NCI-H82 treated with DMSO at 0.1 percent for 48 hours (cell line): ENCODE data around the gene DTNB.

Experiments
- DNase-seq: peaks from one replicate; lab custom pipeline; 2025; ENCODE audit not compliant: unreplicated experiment; lab: John Stamatoyannopoulos, UW

Gene DTNB

GRCh38 chr2:25355270-25355669, 318.1 kb downstream of the DTNB start:
- DNase-seq, result no peak

GRCh38 chr2:25354116-25354515, 319.3 kb downstream of the DTNB start:
- DNase-seq, result peak; percentile 24

- no peak for DNase-seq
Observed at GRCh38 chr2:25349397-25349796, 324.0 kb downstream of the DTNB start.

DNA sequence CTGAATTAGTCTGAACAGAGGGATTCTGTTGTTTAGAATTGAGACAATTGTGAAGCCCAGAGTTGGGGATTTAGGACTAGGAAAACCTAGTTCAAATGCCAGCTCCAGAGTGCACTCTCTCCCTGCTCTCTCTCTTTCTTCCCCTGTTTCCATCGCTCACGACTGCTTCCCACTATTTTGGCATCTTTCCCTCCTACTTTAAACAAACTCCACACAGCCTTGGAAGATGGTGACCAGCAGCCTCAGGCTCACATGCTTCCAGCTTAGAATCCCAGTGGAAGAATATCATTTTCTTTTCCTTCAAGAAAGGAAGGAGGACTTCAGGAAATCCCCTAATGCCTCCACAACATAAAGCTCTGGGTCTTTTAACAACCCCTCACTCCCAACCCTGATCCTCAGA, 325.5 kb downstream of the DTNB start:
- DNase-seq, result no peak

DNA sequence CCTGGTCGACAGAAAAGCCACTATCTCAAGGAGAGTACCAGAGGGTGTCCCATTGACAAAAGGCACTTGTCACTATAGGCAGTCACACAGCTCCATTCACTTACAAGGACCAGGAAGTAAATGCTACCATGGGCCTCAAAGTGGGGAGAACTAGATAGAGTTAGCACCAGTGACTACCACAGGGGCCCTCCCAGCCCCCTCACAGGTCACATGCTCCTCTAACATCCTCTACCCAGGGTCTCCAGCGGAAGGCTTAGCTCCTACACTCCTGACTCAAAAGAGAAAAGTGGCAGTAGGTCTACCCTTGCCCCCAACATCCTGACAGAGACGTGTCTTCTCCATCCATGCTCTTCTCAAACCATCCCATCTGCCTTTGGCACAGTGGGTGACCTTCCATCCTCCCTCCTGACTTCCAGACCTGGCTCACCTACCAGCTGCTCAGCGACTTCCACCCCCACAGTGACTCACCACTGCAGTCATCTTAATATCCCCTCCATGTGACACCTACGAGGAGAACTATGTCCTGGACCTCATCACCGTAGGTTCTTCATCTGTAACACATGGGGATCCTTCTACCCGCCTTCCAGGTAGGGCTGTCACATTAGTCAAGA, 326.1 kb downstream of the DTNB start:
- no peak for DNase-seq

DNA sequence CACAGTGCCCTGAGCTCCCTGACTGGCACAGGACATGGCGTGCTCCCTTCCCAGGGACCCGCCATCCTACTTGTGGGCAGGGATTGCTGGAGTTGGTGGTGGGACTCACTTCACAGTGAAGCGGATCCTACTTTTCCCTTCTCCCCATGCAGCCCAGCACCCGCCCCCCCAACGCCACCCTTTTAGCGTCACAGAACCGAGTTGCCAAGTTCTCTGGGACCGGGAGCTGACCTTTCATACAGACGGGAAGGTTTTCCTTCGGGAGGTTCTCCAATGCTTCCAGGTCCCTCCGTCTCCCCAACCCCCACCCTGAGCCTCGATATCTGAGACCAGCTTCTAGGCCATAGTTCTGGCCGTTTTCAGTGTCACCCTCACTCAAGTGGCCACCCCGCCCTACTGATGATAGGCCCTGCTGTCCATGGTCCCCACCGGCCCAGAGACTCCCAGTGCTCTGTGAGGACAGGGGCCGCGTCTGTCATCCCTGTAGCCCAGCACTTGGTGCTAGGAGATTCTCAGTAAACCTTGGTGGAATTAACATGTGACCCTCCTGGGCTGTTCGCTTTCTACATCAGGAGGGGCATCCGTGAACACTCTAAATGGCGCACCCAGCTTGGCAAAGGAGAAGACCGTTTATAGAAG, 330.1 kb downstream of the DTNB start:
- DNase-seq, result no peak

- DNase-seq, result peak; percentile 49
Observed at GRCh38 chr2:25342372-25343186, 330.8 kb downstream of the DTNB start.

GRCh38 chr2:25341753-25342371, 331.5 kb downstream of the DTNB start, which contains the start of gene DNMT3A:
Gene DNMT3A (minus strand): TSS chr2:25341925. CDS start chr2:25313984, 27,941 bp downstream.
- DNase-seq, result no peak

DNA sequence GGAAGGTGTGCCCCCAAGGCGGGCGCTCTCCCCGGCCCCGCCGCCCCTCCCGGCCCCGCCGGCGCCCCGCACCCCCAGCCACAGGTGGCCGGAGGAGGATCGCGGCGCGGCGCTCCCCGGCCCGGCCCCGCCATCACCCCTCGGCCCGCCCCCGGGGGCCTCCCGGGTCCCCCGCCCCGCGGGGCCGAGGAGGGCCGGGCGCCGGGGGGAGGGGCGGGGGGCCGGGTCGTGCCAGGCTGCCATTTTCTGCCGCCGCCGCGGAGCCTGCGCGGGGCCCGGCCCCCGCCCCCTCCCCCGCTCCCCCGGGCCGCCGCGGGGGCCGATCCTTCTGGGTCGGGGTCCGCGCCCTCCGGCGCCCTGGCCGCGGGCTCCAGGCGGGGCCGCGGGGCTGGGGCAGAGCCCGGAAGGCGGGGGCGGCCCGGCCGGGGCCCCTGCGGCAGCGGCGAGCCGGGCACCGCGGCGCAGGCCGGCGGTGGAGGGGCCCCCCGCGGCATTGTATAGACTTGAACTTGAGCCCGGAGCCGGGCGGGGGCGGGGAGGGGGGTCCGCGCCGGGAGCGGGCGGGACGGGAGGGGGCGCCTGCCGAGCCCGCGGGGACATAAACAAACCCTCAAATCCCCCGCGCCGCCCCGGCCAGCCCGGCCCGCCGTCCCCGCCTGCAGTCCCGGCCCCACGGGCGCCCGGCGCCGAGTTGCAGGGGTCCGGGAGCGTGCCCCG, 332.2 kb downstream of the DTNB start:
- no peak for DNase-seq

GRCh38 chr2:25340181-25340921, 333.0 kb downstream of the DTNB start:
- peak; percentile 27 for DNase-seq

GRCh38 chr2:25339791-25340180, 333.6 kb downstream of the DTNB start:
- no peak for DNase-seq

- peak; percentile 27 for DNase-seq
Observed at GRCh38 chr2:25339211-25339674, 334.1 kb downstream of the DTNB start.

DNA sequence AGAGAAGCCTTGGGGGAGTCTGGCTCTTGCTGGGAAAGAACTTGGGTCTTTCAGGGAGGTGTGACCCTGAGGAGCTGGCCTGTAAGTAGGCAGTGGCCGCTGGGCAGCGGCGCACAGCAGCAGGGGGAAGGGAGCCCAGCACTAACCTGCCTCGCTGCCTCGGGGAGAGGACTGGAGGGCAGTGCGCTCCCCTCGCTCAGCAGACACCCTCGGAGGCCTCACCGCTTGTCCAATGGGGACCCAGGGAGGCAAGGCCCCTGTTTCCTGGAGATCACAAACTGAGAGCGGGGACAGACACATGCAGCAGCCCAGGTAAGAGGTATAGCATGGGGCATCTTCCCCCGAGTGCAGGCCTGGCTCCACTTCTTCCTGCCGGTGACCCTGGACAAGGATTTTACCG, 335.0 kb downstream of the DTNB start:
- no peak for DNase-seq

DNA sequence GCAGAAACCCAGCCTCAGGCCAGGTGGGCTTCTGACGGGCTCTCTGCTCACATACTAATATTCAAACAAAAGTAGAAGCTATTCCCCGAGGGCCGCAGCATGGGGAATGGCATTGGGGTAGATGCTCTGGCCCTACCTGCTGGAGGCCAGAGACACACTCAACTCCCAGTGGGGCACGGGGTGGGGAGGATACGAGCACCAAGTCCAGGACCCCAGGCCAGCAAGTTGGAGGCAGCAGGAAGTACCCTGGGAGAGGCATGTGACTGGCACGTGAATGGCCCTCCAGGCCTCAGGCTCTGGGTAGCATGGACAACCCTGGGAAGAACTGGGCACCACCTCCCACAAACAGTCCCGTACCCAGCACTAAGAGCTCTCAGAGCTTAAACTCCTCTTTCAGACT, 335.5 kb downstream of the DTNB start:
- DNase-seq, result no peak

DNA sequence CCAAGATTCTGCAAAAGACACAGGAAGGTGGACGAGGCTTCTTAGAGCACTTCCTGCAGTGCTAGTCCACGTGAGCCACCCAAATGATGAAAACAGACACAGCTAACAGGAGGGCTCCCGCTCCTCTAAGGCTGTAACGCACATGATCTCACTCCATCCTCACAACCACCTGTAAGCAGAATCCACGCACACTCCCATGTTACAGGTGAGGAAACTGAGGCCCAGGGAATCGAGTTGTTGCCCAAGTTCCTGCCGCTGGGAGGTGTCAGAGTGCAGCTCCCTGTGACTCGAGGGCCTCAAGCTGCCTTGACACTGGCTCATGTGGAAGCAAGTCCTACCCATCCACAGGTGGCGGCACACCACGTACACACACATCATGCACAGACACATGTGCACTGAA, 336.1 kb downstream of the DTNB start:
- DNase-seq, result no peak

DNA sequence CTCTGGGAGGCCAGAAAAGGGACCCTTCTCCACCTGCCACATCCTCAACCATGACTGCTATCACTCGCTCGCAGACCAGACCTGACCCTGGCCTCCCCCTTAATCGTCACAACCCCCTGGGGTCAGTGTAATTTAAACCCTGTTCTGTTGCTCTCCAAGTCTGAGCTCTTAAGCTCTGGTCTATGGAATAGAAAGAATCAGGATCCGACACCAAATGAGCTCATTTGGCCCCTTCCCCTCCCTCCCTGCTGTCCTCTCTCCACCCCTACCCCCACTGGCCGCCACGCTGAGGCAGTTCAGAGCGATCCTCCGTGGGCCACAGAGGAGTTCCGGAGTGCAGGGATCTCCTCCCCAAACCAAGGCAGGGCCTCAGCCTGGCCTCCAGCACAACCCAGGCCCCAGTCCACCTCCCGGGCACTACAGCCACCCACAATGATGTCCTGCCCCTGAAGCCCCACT, 337.0 kb downstream of the DTNB start:
- DNase-seq, result no peak

GRCh38 chr2:25335971-25336370, 337.4 kb downstream of the DTNB start:
- DNase-seq, result no peak

DNA sequence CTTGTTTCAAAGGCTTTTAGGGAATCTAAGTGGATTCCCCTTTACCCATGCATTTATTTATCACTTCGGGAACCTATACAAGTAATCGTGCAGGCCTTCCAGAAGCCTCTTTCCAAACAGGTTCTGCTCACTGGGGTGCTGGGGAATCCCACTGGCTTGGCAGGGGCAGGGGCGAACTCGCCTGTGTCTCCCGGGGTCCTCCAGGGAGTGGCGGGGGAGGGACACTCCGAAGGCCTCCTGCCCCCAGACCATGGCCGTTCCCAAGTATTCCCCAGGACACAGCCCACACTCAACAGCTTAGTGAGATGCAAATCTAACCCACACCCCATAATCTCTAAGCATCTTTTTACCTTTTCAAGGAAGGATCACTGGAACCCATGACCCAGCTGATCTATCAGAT, 338.2 kb downstream of the DTNB start:
- no peak for DNase-seq

GRCh38 chr2:25334482-25334881, 338.9 kb downstream of the DTNB start:
- no peak for DNase-seq

DNA sequence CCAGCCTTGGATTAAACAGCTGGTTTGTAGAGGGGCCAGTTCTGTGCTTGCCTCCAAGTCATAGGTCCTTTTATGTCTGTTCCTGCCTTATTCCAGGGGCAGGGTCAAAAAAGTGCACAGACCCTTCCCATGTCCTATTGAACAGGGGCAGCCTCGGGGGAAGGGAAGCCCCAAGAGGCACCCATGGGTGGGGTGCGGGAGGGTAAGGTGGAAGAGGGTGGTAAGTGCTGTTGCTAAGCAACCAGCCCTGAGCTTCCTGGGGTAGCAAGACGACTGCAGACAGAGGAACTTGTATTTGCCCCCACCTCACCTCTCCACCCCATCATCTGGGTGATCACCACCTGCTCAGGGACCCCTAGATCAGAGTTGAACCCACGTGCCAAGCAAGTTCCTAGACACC, 339.4 kb downstream of the DTNB start:
- DNase-seq, result no peak
